ENCODE results near the gene PER1. TPM values are rescaled to one million over a fixed set of nuclear protein-coding genes. Genes with fewer than 3 reads are reported as not detected.

Gene PER1
- total and polyA plus RNA-seq, 2 of the 8 experiments (the other 6 are each of a cell fraction or from before 2014, with no cell fraction given), result 9.6 to 38.0 TPM

DNA sequence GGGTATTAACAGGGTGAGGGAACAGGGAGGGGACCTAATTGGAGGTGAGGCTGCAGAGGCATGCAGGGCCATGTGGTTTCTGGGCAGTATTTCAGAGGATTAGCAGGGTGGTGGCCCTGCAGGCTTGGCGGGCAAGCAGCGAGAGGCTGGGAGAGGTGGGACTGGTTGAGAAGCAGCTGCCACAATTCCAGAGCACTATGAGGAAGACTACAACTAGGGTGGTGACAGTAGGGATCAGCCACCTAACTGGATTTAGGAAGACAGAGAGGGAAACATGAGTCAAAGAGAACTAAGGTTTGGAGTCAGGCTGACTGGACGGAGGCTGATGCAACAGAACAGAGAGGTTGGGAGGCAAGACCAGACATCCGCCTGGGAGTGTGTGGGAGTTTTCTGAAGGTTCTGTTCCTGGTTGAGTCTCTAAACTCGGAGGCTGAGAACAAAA is 46.2 kb downstream of the PER1 start (continued):
- TF ChIP-seq, protein P1, sequence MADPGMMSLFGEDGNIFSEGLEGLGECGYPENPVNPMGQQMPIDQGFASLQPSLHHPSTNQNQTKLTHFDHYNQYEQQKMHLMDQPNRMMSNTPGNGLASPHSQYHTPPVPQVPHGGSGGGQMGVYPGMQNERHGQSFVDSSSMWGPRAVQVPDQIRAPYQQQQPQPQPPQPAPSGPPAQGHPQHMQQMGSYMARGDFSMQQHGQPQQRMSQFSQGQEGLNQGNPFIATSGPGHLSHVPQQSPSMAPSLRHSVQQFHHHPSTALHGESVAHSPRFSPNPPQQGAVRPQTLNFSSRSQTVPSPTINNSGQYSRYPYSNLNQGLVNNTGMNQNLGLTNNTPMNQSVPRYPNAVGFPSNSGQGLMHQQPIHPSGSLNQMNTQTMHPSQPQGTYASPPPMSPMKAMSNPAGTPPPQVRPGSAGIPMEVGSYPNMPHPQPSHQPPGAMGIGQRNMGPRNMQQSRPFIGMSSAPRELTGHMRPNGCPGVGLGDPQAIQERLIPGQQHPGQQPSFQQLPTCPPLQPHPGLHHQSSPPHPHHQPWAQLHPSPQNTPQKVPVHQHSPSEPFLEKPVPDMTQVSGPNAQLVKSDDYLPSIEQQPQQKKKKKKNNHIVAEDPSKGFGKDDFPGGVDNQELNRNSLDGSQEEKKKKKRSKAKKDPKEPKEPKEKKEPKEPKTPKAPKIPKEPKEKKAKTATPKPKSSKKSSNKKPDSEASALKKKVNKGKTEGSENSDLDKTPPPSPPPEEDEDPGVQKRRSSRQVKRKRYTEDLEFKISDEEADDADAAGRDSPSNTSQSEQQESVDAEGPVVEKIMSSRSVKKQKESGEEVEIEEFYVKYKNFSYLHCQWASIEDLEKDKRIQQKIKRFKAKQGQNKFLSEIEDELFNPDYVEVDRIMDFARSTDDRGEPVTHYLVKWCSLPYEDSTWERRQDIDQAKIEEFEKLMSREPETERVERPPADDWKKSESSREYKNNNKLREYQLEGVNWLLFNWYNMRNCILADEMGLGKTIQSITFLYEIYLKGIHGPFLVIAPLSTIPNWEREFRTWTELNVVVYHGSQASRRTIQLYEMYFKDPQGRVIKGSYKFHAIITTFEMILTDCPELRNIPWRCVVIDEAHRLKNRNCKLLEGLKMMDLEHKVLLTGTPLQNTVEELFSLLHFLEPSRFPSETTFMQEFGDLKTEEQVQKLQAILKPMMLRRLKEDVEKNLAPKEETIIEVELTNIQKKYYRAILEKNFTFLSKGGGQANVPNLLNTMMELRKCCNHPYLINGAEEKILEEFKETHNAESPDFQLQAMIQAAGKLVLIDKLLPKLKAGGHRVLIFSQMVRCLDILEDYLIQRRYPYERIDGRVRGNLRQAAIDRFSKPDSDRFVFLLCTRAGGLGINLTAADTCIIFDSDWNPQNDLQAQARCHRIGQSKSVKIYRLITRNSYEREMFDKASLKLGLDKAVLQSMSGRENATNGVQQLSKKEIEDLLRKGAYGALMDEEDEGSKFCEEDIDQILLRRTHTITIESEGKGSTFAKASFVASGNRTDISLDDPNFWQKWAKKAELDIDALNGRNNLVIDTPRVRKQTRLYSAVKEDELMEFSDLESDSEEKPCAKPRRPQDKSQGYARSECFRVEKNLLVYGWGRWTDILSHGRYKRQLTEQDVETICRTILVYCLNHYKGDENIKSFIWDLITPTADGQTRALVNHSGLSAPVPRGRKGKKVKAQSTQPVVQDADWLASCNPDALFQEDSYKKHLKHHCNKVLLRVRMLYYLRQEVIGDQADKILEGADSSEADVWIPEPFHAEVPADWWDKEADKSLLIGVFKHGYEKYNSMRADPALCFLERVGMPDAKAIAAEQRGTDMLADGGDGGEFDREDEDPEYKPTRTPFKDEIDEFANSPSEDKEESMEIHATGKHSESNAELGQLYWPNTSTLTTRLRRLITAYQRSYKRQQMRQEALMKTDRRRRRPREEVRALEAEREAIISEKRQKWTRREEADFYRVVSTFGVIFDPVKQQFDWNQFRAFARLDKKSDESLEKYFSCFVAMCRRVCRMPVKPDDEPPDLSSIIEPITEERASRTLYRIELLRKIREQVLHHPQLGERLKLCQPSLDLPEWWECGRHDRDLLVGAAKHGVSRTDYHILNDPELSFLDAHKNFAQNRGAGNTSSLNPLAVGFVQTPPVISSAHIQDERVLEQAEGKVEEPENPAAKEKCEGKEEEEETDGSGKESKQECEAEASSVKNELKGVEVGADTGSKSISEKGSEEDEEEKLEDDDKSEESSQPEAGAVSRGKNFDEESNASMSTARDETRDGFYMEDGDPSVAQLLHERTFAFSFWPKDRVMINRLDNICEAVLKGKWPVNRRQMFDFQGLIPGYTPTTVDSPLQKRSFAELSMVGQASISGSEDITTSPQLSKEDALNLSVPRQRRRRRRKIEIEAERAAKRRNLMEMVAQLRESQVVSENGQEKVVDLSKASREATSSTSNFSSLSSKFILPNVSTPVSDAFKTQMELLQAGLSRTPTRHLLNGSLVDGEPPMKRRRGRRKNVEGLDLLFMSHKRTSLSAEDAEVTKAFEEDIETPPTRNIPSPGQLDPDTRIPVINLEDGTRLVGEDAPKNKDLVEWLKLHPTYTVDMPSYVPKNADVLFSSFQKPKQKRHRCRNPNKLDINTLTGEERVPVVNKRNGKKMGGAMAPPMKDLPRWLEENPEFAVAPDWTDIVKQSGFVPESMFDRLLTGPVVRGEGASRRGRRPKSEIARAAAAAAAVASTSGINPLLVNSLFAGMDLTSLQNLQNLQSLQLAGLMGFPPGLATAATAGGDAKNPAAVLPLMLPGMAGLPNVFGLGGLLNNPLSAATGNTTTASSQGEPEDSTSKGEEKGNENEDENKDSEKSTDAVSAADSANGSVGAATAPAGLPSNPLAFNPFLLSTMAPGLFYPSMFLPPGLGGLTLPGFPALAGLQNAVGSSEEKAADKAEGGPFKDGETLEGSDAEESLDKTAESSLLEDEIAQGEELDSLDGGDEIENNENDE (IDR thresholded peaks at IDR 0.05; ENCODE audit: insufficient replicate concordance, low read length), result no peak
- no peak for TF ChIP-seq PHF8 (conservative IDR thresholded peaks at IDR 0.05; ENCODE audit: low read depth, low read length)
- TF ChIP-seq TBP (IDR thresholded peaks at IDR 0.05; ENCODE audit: low read depth, low read length), result no peak
- TF ChIP-seq CBX5 (IDR thresholded peaks at IDR 0.05; ENCODE audit: low read depth, low read length), result no peak
- no peak for TF ChIP-seq SP1 (IDR thresholded peaks at IDR 0.05; ENCODE audit: low read depth, low read length)
- TF ChIP-seq KDM4A (IDR thresholded peaks at IDR 0.05; ENCODE audit: low read depth, low read length, severe bottlenecking), result no peak
- no peak for TF ChIP-seq NRF1 (IDR thresholded peaks at IDR 0.05; ENCODE audit: low read depth, low read length)
- no peak for TF ChIP-seq RBBP5 (IDR thresholded peaks at IDR 0.05; ENCODE audit: borderline replicate concordance, low read depth, low read length)
- TF ChIP-seq GTF2F1 (IDR thresholded peaks at IDR 0.05; ENCODE audit: borderline replicate concordance, low read depth, low read length), result no peak
- TF ChIP-seq RNF2 (IDR thresholded peaks at IDR 0.05; ENCODE audit: borderline replicate concordance, low read depth, low read length, missing control alignments, poor library complexity, severe bottlenecking), result no peak

Measured in H1 (cell line).